GM21381 (cell line): ENCODE measurements around the gene CORO7.

ENCODE experiments used
- ATAC-seq: cut with Tn5 transposase; IDR thresholded peaks from one replicate; pipeline ENCODE4 v1.9.1; 2021; ENCODE audit warnings: mild to moderate bottlenecking, moderate library complexity; ENCODE audit not compliant: unreplicated experiment

The CORO7 gene

GRCh38 chr16:4426722-4427372 lies 10.5 kb upstream of the CORO7 start:
- no peak for ATAC-seq

- ATAC-seq, result peak; percentile 23
These were observed 9.8 kb upstream of the CORO7 start for GRCh38 chr16:4426021-4426684.

GRCh38 chr16:4425378-4426020 lies 9.1 kb upstream of the CORO7 start, which contains the start of gene DNAJA3:
TSS of gene DNAJA3 (plus strand) at chr16:4425868. CDS start at chr16:4425882, 14 bp downstream.
- peak; percentile 90 for ATAC-seq

GRCh38 chr16:4420505-4421105 lies 4.2 kb upstream of the CORO7 start:
- ATAC-seq, result no peak

GRCh38 chr16:4419402-4419959 lies 3.1 kb upstream of the CORO7 start:
- ATAC-seq, result no peak

GRCh38 chr16:4415538-4416199 lies 727 bp downstream of the CORO7 start:
- peak; percentile 7 for ATAC-seq

- peak; percentile 53 for ATAC-seq
These were observed 2.0 kb downstream of the CORO7 start for GRCh38 chr16:4414187-4414917.

- no peak for ATAC-seq
These were observed 3.5 kb downstream of the CORO7 start for GRCh38 chr16:4412854-4413253.

GRCh38 chr16:4412159-4412558 lies 4.2 kb downstream of the CORO7 start:
- no peak for ATAC-seq

- ATAC-seq, result no peak
These were observed 4.7 kb downstream of the CORO7 start for GRCh38 chr16:4411684-4412083.

GRCh38 chr16:4410335-4411075 lies 5.9 kb downstream of the CORO7 start:
- ATAC-seq, result no peak

GRCh38 chr16:4409081-4409932 lies 7.1 kb downstream of the CORO7 start:
- no peak for ATAC-seq

- no peak for ATAC-seq
These were observed 8.1 kb downstream of the CORO7 start for GRCh38 chr16:4408323-4408690.

- ATAC-seq, result no peak
These were observed 8.7 kb downstream of the CORO7 start for GRCh38 chr16:4407543-4408322.

- ATAC-seq, result no peak
These were observed 11.3 kb downstream of the CORO7 start for GRCh38 chr16:4404967-4405696.

GRCh38 chr16:4404247-4404966 lies 12.0 kb downstream of the CORO7 start:
- no peak for ATAC-seq
